GM19023 (cell line): ENCODE measurements around the gene PKM.

ENCODE experiments used
- ATAC-seq: cut with Tn5 transposase; IDR thresholded peaks from one replicate; pipeline ENCODE4 v1.9.1; 2021; ENCODE audit warnings: mild to moderate bottlenecking, moderate library complexity; ENCODE audit not compliant: unreplicated experiment

PKM gene

GRCh38 chr15:72161361-72162132 lies 69.4 kb downstream of the PKM start:
- ATAC-seq: no peak

- ATAC-seq: no peak
These were observed 70.2 kb downstream of the PKM start for GRCh38 chr15:72160696-72161245.

DNA sequence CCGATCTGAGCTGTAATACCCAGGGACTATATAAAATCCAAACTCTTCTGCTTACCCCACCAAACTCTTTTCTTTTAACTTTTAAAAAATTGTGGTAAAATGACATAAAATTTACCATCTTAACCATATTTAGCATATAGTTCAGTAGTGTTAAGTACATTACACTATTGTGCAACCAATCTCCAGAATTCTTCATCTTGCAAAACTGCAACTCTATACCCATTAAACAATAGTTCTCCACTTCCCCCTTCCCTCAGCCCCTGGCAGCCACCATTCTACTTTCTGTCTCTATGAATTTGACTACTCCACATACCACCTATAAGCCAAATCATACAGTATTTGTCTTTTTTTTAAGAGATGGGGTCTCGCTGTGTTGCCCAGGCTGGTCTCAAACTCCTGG lies 74.1 kb downstream of the PKM start:
- ATAC-seq: no peak

- ATAC-seq: no peak
These were observed 75.1 kb downstream of the PKM start for GRCh38 chr15:72155635-72156616.

- no peak for ATAC-seq
These were observed 75.9 kb downstream of the PKM start for GRCh38 chr15:72155003-72155621.

DNA sequence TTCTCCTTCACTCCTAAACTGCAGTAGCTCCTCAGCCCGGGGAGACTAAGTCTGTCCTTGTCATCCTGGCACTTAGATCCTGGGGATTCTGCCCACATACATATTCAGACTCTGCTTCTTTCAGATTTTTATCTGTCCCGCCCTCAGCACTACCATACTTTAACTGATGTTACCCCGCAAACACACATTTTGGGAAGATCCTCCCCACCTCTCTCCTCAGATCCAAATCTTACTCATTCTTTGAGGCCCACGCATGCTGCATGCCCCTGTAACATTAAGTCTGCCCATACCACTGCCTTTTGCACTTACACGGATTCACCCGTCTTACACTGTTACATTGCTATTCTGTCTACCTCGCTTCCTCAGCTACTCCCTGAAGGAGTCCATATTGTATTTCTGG lies 76.7 kb downstream of the PKM start:
- no peak for ATAC-seq

DNA sequence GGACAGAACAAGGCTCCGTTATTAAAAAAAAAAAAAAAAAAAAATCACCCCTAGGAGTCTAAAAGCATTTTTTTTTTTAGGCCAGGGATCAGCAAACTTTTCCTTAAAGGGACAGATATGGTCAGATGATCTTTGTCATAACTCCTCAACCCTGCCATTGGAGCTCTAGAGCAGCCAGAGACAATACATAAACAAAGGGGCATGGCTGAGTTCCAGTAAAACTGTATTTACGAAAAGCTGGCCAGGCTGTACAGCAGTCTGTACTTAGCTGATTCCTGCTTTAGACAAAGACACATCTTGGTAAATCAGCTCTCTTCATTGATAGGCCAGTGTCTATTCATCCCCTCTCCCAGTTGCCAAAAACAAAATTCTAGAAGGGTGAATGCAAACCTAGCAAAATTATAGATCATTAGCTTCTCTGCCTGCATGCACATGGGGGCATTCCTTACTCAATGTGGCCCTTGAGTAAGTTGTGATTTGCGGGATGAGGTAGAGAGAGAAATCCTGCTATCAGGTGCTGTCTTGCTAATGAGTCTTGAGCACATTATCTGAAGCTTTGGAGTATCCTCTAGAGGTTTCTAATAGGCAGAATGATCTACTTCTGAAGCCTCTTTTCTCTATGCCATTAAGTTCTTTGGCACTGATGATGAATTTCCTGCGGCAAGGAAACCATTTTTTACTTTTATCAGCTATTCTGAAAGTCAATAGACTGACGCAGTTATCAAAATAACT lies 77.6 kb downstream of the PKM start:
- ATAC-seq: no peak
